ENCODE results near the gene CHD2.
"Not testable (repeated sequence)": the region's sequence is repeated elsewhere in the genome, so short reads cannot be mapped to it uniquely, and the experiment has no call there.

CHD2 gene

GRCh38 chr15:93031103-93031464, 131.0 kb downstream of the CHD2 start:
- Histone ChIP-seq H3K9me2 (replicated peaks; ENCODE audit: low read depth, low read length) (no peaks in the 10 kb centered on the region), H3K4me3 (ENCODE audit: low read length, poor library complexity, severe bottlenecking) (no peak overlapping the region), H2AFZ (ENCODE audit: low read length) (no peak overlapping the region), H3K36me3 (ENCODE audit: insufficient read depth, low read length) (peaks cover 22% of the 10 kb centered on the region; the same call in 1 of the 2 replicates), H3K9me3 (ENCODE audit: insufficient read depth, low read depth, low read length) (no peaks in the 10 kb centered on the region), H3K4me2 (ENCODE audit: low read depth, low read length, poor library complexity, severe bottlenecking) (peak overlapping the region; percentile 22), H3K9ac (ENCODE audit: low read depth, low read length, poor library complexity, severe bottlenecking) (no peak overlapping the region), H3K27me3 (ENCODE audit: insufficient read depth, low read length, poor library complexity, severe bottlenecking) (no peaks in the 10 kb centered on the region), H4K20me1 (ENCODE audit: insufficient read depth, low read length, poor library complexity, severe bottlenecking) (no peaks in the 10 kb centered on the region), H3F3A (ENCODE audit: low read depth) (no peaks in the 10 kb centered on the region), H3K4me1 (ENCODE audit: insufficient read depth, low read length, poor library complexity, severe bottlenecking) (no peaks in the 10 kb centered on the region), H3K79me2 (ENCODE audit: insufficient read depth, low read length) (no peaks in the 10 kb centered on the region)
- TF ChIP-seq EZH2phosphoT487 (IDR thresholded peaks at IDR 0.05; ENCODE audit: borderline replicate concordance): no peak
- no peak for TF ChIP-seq CTCF (conservative IDR thresholded peaks at IDR 0.05; ENCODE audit: low read length)

GRCh38 chr15:93031557-93032384, 131.6 kb downstream of the CHD2 start:
- not testable (repeated sequence) for H3K4me3 ChIP-seq (ENCODE audit: low read length, poor library complexity, severe bottlenecking); H3K4me2 ChIP-seq (ENCODE audit: low read depth, low read length, poor library complexity, severe bottlenecking); H2AFZ ChIP-seq (ENCODE audit: low read length); H3K4me1 ChIP-seq (ENCODE audit: insufficient read depth, low read length, poor library complexity, severe bottlenecking); H3K79me2 ChIP-seq (ENCODE audit: insufficient read depth, low read length); H3K9me2 ChIP-seq (replicated peaks; ENCODE audit: low read depth, low read length); H4K20me1 ChIP-seq (ENCODE audit: insufficient read depth, low read length, poor library complexity, severe bottlenecking); H3K9me3 ChIP-seq (ENCODE audit: insufficient read depth, low read depth, low read length); H3F3A ChIP-seq (ENCODE audit: low read depth); H3K27me3 ChIP-seq (ENCODE audit: insufficient read depth, low read length, poor library complexity, severe bottlenecking); H3K9ac ChIP-seq (ENCODE audit: low read depth, low read length, poor library complexity, severe bottlenecking)
- H3K36me3 ChIP-seq (ENCODE audit: insufficient read depth, low read length): peaks cover 15% of the 10 kb centered on the region; the same call in 1 of the 2 replicates

DNA sequence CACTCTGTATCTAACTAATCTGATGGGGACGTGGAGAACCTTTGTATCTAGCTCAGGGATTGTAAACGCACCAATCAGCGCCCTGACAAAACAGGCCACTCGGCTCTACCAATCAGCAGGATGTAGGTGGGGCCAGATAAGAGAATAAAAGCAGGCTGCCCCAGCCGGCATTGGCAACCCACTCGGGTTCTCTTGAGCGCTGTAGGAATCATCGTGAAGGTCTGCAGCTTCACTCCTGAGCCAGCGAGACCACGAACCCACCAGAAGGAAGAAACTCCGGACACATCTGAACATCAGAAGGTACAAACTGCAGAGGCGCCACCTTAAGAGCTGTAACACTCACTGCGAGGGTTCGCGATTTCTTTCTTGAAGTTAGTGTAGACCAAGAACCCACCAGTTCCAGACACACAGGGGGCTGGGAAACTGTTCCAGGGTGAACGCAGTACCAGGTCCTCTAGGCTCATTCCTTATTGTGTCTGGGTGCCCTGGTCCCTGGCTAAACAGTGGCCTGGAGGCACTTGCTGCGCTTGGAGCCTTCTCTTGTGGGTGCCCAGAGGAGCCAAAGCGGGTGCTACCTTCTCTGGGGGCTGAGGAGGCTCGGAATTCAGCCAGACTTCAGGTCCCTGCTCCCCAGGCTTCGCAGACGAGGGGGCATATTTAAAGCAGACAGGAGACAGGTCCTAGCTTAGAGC, 132.5 kb downstream of the CHD2 start:
- not testable (repeated sequence) for H3K4me3 ChIP-seq (ENCODE audit: low read length, poor library complexity, severe bottlenecking); H3K4me2 ChIP-seq (ENCODE audit: low read depth, low read length, poor library complexity, severe bottlenecking); H3K79me2 ChIP-seq (ENCODE audit: insufficient read depth, low read length); H2AFZ ChIP-seq (ENCODE audit: low read length); H3K36me3 ChIP-seq (ENCODE audit: insufficient read depth, low read length); H3K4me1 ChIP-seq (ENCODE audit: insufficient read depth, low read length, poor library complexity, severe bottlenecking); H3F3A ChIP-seq (ENCODE audit: low read depth); H3K27me3 ChIP-seq (ENCODE audit: insufficient read depth, low read length, poor library complexity, severe bottlenecking); H4K20me1 ChIP-seq (ENCODE audit: insufficient read depth, low read length, poor library complexity, severe bottlenecking); H3K9me3 ChIP-seq (ENCODE audit: insufficient read depth, low read depth, low read length); H3K9ac ChIP-seq (ENCODE audit: low read depth, low read length, poor library complexity, severe bottlenecking); H3K9me2 ChIP-seq (replicated peaks; ENCODE audit: low read depth, low read length)

GRCh38 chr15:93033434-93034045, 133.4 kb downstream of the CHD2 start:
- no peaks in the 10 kb centered on the region for H3K4me1 ChIP-seq (ENCODE audit: insufficient read depth, low read length, poor library complexity, severe bottlenecking)
- H3K79me2 ChIP-seq (ENCODE audit: insufficient read depth, low read length): no peaks in the 10 kb centered on the region
- no peak overlapping the region for H3K4me3 ChIP-seq (ENCODE audit: low read length, poor library complexity, severe bottlenecking)
- no peaks in the 10 kb centered on the region for H3K9me2 ChIP-seq (replicated peaks; ENCODE audit: low read depth, low read length)
- H2AFZ ChIP-seq (ENCODE audit: low read length): no peak overlapping the region
- no peaks in the 10 kb centered on the region for H4K20me1 ChIP-seq (ENCODE audit: insufficient read depth, low read length, poor library complexity, severe bottlenecking)
- H3K36me3 ChIP-seq (ENCODE audit: insufficient read depth, low read length): no peaks in the 10 kb centered on the region
- H3F3A ChIP-seq (ENCODE audit: low read depth): no peaks in the 10 kb centered on the region
- no peak overlapping the region for H3K9ac ChIP-seq (ENCODE audit: low read depth, low read length, poor library complexity, severe bottlenecking)
- H3K27me3 ChIP-seq (ENCODE audit: insufficient read depth, low read length, poor library complexity, severe bottlenecking): no peaks in the 10 kb centered on the region
- no peak overlapping the region for H3K4me2 ChIP-seq (ENCODE audit: low read depth, low read length, poor library complexity, severe bottlenecking)
- no peaks in the 10 kb centered on the region for H3K9me3 ChIP-seq (ENCODE audit: insufficient read depth, low read depth, low read length)
- TF ChIP-seq EZH2phosphoT487 (IDR thresholded peaks at IDR 0.05; ENCODE audit: borderline replicate concordance) (no peak), CTCF (conservative IDR thresholded peaks at IDR 0.05; ENCODE audit: low read length) (no peak)

Data from Loucy (cell line).